ENCODE measurements around the gene OR4N5.

DNA sequence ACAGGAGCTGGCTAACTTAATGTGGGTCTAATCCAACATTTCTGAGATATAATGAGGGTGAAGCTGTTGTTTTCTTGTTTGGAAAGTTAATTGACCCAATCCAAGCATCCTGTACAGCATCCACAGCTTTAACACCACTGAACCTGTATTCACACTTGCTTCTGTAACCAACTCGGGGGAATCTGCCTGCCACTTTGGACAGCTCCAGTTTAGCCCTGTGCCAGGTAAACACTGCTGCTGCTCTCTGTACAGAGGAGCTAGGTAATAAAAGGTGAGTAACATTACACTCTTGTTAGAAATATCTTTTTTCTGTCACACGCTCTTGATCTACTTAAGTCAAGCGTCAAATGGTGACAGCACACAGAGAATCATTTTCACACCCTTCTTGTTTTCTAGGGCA lies 52.8 kb downstream of the OR4N5 start:
- TF ChIP-seq TAF1 (IDR thresholded peaks at IDR 0.05; ENCODE audit: low read depth, low read length) = no peak
- no peak for TF ChIP-seq POLR2AphosphoS5 (IDR thresholded peaks at IDR 0.05; ENCODE audit: low read depth, low read length)
- no peak for TF ChIP-seq POLR2A (IDR thresholded peaks at IDR 0.05; ENCODE audit: low read depth, low read length)
